Measurements from ENCODE around the gene PNMA8A.

DNA sequence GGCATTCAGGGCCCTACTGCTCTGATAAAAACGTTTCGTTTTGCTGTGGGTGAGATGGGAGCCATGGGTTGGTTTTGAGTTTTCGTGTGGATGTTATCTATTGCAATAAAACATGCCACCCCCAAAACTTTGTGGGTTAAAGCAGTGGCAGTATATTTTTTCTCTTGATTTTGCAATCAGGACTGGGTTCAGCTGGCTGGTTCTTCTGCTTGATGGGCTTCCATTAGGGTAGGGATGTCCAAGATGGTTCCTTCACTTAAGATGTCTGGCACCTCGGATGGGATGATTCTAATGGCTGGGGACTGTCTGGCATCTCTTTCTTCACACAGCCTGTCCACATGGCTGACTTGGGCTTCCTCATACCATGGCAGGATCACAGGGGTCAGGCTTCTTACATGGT, 39.9 kb upstream of the PNMA8A start:
- TF ChIP-seq, protein P1, sequence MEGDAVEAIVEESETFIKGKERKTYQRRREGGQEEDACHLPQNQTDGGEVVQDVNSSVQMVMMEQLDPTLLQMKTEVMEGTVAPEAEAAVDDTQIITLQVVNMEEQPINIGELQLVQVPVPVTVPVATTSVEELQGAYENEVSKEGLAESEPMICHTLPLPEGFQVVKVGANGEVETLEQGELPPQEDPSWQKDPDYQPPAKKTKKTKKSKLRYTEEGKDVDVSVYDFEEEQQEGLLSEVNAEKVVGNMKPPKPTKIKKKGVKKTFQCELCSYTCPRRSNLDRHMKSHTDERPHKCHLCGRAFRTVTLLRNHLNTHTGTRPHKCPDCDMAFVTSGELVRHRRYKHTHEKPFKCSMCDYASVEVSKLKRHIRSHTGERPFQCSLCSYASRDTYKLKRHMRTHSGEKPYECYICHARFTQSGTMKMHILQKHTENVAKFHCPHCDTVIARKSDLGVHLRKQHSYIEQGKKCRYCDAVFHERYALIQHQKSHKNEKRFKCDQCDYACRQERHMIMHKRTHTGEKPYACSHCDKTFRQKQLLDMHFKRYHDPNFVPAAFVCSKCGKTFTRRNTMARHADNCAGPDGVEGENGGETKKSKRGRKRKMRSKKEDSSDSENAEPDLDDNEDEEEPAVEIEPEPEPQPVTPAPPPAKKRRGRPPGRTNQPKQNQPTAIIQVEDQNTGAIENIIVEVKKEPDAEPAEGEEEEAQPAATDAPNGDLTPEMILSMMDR (optimal IDR thresholded peaks at IDR 0.05 in 1 of 3, IDR thresholded peaks at IDR 0.05 in 1 of 3, conservative IDR thresholded peaks at IDR 0.05 in 1 of 3; ENCODE audit: extremely low read depth in 1 of 3, insufficient read depth in 2 of 3, low read length in 3 of 3), result no peak
- no peak for TF ChIP-seq EZH2 (IDR thresholded peaks at IDR 0.05; ENCODE audit: low read length)

Data from keratinocyte (primary cell).